Uterine smooth muscle cell (primary cell): ENCODE results near the gene SLTM. TPM values are rescaled to one million over a fixed set of nuclear protein-coding genes. Genes with fewer than 3 reads are reported as not detected.

Experiments
- total RNA-seq: library from RNA; depleted of rRNA; stranded (reverse); fragments of >200 nt; gene quantifications from 2 replicates; pipeline ENCODE4 v1.2.3, GENCODE V29; 2014

SLTM gene
- total RNA-seq, result 80.7 and 99.8 TPM in 2 replicates

DNA sequence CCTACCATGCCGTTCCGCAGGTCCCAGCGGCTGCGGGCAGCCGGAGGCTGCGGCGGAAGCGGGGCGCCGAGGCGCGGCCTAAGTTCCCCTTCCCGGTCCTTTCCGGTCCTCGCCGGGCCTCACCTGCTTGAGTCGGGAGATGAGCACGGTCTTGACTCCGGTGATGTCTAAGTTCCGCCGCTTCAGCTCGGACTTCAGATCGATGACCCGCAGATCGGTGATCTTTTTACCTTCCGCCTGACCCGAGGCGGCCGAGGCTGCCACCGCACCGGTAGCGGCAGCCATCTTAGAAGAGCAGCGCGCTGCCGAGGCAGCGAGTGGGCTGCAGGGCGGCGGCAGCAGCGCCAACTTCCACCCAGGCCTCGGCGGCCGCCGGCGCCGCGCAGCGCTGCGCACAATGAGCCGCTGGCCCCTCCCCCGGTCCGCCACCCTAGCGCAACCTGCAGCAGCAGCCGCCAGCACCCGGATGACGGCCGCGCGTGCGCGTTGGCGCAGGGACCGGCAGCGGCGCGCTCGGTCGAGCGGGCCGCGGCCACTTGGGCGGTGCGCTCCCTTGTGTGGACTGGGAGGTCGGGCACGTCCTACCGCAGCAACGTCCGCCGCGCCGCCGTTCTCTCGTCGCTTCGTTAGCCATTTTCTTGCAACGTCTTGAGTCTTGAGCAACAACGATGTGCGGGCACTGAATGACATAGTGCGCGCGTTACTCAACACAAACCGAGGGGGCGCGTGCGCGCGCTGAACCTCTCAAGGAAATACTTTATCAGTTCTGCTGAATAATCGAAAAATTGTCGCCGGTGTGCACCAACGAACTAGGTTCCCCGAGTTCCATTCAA is at the start of gene SLTM:
Gene SLTM (minus strand): TSS at position 399 of the 833 bp plus-strand sequence. CDS start 114 bp downstream, at position 285.

Other genes starting within 250 kb of the SLTM start
- 124 and 144 TPM in 2 replicates for gene ADAM10, start 184.0 kb downstream of the SLTM start, total RNA-seq
- 19.4 and 23.6 TPM in 2 replicates for gene MINDY2, start 162.4 kb downstream of the SLTM start, total RNA-seq
- gene RNF111, start 54.0 kb upstream of the SLTM start, total RNA-seq, result 14.2 and 14.9 TPM in 2 replicates
- gene CCNB2, start 171.5 kb upstream of the SLTM start, total RNA-seq, result 21.4 and 93.1 TPM in 2 replicates